K562 (cell line): Measurements from ENCODE around the gene ZFAND6. TPM values are rescaled to one million over a fixed set of nuclear protein-coding genes. Genes with fewer than 3 reads are reported as not detected.

ENCODE experiments used
- ARID1B ChIP-seq: fragments of 450-650 bp; IDR thresholded peaks from 2 replicates; pipeline ENCODE4 v1.6.1; 2016; ENCODE audit warnings: antibody characterized with exemption, mild to moderate bottlenecking, inconsistent platforms
- CBFA2T2 ChIP-seq: fragments of 450-650 bp; conservative IDR thresholded peaks from 2 replicates; pipeline ENCODE4 v1.6.1; 2017; ENCODE audit warnings: mild to moderate bottlenecking
- HNRNPUL1 ChIP-seq: fragments of 200-400 bp; formaldehyde crosslinking; IDR thresholded peaks from 2 replicates; pipeline ENCODE4 v1.6.1; 2017; ENCODE audit warnings: low read length
- KLF1 ChIP-seq: fragments of 450-650 bp; IDR thresholded peaks from 2 replicates; pipeline ENCODE4 v1.6.1; 2016; ENCODE audit warnings: missing genetic modification characterization, missing compliant biosample characterization
- MGA ChIP-seq: fragments of 450-650 bp; IDR thresholded peaks from 2 replicates; pipeline ENCODE4 v1.6.1; 2016; ENCODE audit warnings: mild to moderate bottlenecking, moderate library complexity
- PYGO2 ChIP-seq: fragments of 450-650 bp; IDR thresholded peaks from 2 replicates; pipeline ENCODE4 v1.6.1; 2016; ENCODE audit warnings: mild to moderate bottlenecking, missing genetic modification characterization, moderate library complexity, missing compliant biosample characterization
- RNF2 ChIP-seq: sonication (generic); IDR thresholded peaks from 2 replicates; pipeline ENCODE4 v1.6.1; 2016
- SNRNP70 ChIP-seq: fragments of 200-400 bp; formaldehyde crosslinking; optimal IDR thresholded peaks from 2 replicates; pipeline ENCODE3; 2017; ENCODE audit warnings: low read depth, low read length
- ZBTB9 ChIP-seq: fragments of 450-650 bp; formaldehyde crosslinking; IDR thresholded peaks from 2 replicates; pipeline ENCODE4 v1.4.0; 2020; ENCODE audit warnings: mild to moderate bottlenecking, moderate library complexity
- ZC3H4 ChIP-seq: sonication (generic); formaldehyde crosslinking; IDR thresholded peaks from 2 replicates; pipeline ENCODE4 v1.9.0; 2021; ENCODE audit warnings: missing genetic modification reagents, borderline replicate concordance
- ZNF239 ChIP-seq: fragments of 250-450 bp; sonication (Bioruptor Pico); IDR thresholded peaks from 2 replicates; pipeline ENCODE4 v1.4.0; 2020; ENCODE audit warnings: mild to moderate bottlenecking
- ZNF263 ChIP-seq: sonication (generic); formaldehyde crosslinking; IDR thresholded peaks from 2 replicates; pipeline ENCODE4 v1.8.0; 2022; ENCODE audit warnings: mild to moderate bottlenecking, missing genetic modification reagents, borderline replicate concordance
- ZNF639 ChIP-seq, 2 experiments: fragments of 200-800 bp in 1 of 2; sonication (Bioruptor generic) in 1 of 2; sonication (generic) in 1 of 2; formaldehyde crosslinking in 1 of 2; IDR thresholded peaks in 1 of 2; conservative IDR thresholded peaks in 1 of 2; 2 replicates each; pipeline versions ENCODE4 v1.5.0 to v1.6.1; 2016 to 2020; ENCODE audit warnings: missing compliant biosample characterization in 1 of 2, missing genetic modification characterization in 1 of 2, missing genetic modification reagents in 1 of 2
- ZNF707 ChIP-seq: fragments of 250-450 bp; sonication (Bioruptor Pico); conservative IDR thresholded peaks from 2 replicates; pipeline ENCODE4 v1.8.0; 2022; ENCODE audit warnings: inconsistent platforms, mild to moderate bottlenecking, moderate library complexity
- polyA plus RNA-seq, 8 experiments: library from polyadenylated mRNA; depleted of rRNA in 4 of 8; stranded (reverse) in 5 of 8; unstranded in 3 of 8; fragments of >200 nt; fragmentation: Nextera tagmentation in 2 of 8; fragmentation: Illumina TruSeq in 1 of 8; extraction: Ambion mirVana in 2 of 8; extraction: Trizol in 1 of 8; gene quantifications; 2 replicates each; pipeline versions ENCODE4 v1.2.1 to v1.2.3, GENCODE V29; 2011 to 2014; ENCODE audit warnings: inconsistent platforms in 1 of 8, missing spikeins in 1 of 8
- total RNA-seq, 7 experiments: library from RNA; depleted of rRNA in 6 of 7; stranded (reverse); fragments of >200 nt in 6 of 7; fragmentation: Illumina TruSeq in 2 of 7; extraction: Trizol in 2 of 7; gene quantifications; 2 replicates each; pipeline versions ENCODE4 v1.2.1 to v1.2.3, GENCODE V29; 2011 to 2021; ENCODE audit warnings: low replicate concordance in 1 of 7

ZFAND6 gene
- total and polyA plus RNA-seq, 9 of the 15 experiments (the other 6 are each of a cell fraction or from before 2014, with no cell fraction given) = 53.9 to 206 (median 88.9) TPM

GRCh38 chr15:80160570-80161156, 101.2 kb downstream of the ZFAND6 start (continued):
- TF ChIP-seq MGA = peak; percentile 96
- peak; percentile 49; the same call in 1 of the 2 replicates for TF ChIP-seq PYGO2
- TF ChIP-seq ZC3H4 (CRISPR knock-in tag) = no peak
- peak; percentile 72 for TF ChIP-seq ARID1B
- TF ChIP-seq ZNF707 (CRISPR knock-in tag) = no peak
- peak; percentile 66 for TF ChIP-seq ZNF239 (CRISPR knock-in tag)
- peak in 1 of 2 experiments; percentile 93; a peak in 2 of 4 replicates for TF ChIP-seq ZNF639 (CRISPR knock-in tag; conservative IDR thresholded peaks at IDR 0.05 in 1 of 2, IDR thresholded peaks at IDR 0.05 in 1 of 2)
- peak; percentile 88 for TF ChIP-seq ZBTB9 (CRISPR knock-in tag)
- TF ChIP-seq HNRNPUL1 = no peak
- TF ChIP-seq RNF2 = peak; percentile 85
- TF ChIP-seq SNRNP70 = no peak
- no peak for TF ChIP-seq ZNF263 (CRISPR knock-in tag)
- TF ChIP-seq KLF1 = peak; percentile 19; the same call in 1 of the 2 replicates
- TF ChIP-seq CBFA2T2 = 0 out of 2 replicates have a peak, but pooled peaks have one; percentile 8
